A673 (cell line): ENCODE results near the gene XIAP.

Experiments used
- EZH2 ChIP-seq: fragments of 200-600 bp; sonication (generic); IDR thresholded peaks from 2 replicates; pipeline ENCODE4 v1.6.1; 2017; ENCODE audit warnings: borderline replicate concordance, low read depth, mild to moderate bottlenecking, mixed read lengths, antibody characterized with exemption, low read length; ENCODE audit not compliant: poor library complexity, severe bottlenecking
- TF ChIP-seq, protein P1 (sequence below): fragments of 300-800, 200-600 bp; sonication (generic); conservative IDR thresholded peaks from 2 replicates; pipeline ENCODE4 v1.5.1; 2017; ENCODE audit warnings: low read depth, mild to moderate bottlenecking, antibody characterized with exemption, low read length, moderate library complexity, mixed read lengths

DNA sequence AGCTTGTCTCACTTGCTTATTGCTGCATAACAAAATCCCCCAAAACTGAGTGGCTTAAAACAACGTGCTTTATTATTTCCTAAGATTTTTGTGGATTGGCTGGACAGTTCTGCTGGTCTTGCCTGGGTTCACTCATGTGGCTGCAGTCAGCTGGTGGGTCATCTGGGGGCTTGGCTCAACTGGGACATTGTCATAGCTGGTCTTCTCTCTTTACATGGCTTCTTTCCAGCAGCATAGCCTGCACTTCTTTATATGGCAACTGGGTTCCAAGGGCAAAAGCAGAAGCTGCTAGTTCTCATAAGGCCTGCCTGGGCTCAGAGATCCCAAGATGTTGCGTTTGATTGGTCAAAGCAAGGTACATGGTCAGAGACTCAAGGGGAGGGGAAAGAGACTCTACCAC, 68.0 kb downstream of the XIAP start:
- TF ChIP-seq, protein P1, sequence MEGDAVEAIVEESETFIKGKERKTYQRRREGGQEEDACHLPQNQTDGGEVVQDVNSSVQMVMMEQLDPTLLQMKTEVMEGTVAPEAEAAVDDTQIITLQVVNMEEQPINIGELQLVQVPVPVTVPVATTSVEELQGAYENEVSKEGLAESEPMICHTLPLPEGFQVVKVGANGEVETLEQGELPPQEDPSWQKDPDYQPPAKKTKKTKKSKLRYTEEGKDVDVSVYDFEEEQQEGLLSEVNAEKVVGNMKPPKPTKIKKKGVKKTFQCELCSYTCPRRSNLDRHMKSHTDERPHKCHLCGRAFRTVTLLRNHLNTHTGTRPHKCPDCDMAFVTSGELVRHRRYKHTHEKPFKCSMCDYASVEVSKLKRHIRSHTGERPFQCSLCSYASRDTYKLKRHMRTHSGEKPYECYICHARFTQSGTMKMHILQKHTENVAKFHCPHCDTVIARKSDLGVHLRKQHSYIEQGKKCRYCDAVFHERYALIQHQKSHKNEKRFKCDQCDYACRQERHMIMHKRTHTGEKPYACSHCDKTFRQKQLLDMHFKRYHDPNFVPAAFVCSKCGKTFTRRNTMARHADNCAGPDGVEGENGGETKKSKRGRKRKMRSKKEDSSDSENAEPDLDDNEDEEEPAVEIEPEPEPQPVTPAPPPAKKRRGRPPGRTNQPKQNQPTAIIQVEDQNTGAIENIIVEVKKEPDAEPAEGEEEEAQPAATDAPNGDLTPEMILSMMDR, result no peak
- no peak for TF ChIP-seq EZH2
